Mesothelial cell of epicardium (in vitro differentiated cells): Measurements from ENCODE around the gene IL1B. TPM values are rescaled to one million over a fixed set of nuclear protein-coding genes. Genes with fewer than 3 reads are reported as not detected.

Experiments
- total RNA-seq: library from RNA; stranded (reverse); gene quantifications from 3 replicates; pipeline ENCODE4 v1.2.1, GENCODE V29; 2021

IL1B gene
- total RNA-seq, 1 donor from 2014 or later, result 1.3 TPM

Other genes starting within 250 kb of the IL1B start
- 41.6 to 46.9 TPM (median 46.3 TPM) in 3 replicates for gene SLC20A1, start 190.8 kb downstream of the IL1B start, total RNA-seq
- gene NT5DC4, start 115.8 kb downstream of the IL1B start, total RNA-seq, result not detected in 3 replicates
- 8.4 to 8.9 TPM (median 8.6 TPM) in 3 replicates for gene CKAP2L, start 72.2 kb downstream of the IL1B start, total RNA-seq
- gene IL1A, start 52.3 kb downstream of the IL1B start, total RNA-seq, result 3.9 to 4.8 TPM (median 4.4 TPM) in 3 replicates
- gene IL37, start 74.4 kb upstream of the IL1B start, total RNA-seq, result not detected in 3 replicates
- not detected in 3 replicates for gene IL36G, start 141.2 kb upstream of the IL1B start, total RNA-seq
- gene IL36A, start 168.7 kb upstream of the IL1B start, total RNA-seq, result not detected in 3 replicates
- gene IL36B, start 216.1 kb upstream of the IL1B start, total RNA-seq, result not detected in 3 replicates
- 0.84 to 1.1 TPM (median 0.85 TPM) in 3 replicates for gene IL36RN, start 222.4 kb upstream of the IL1B start, total RNA-seq
- gene IL1F10, start 231.2 kb upstream of the IL1B start, total RNA-seq, result not detected in 3 replicates